Mesothelial cell of epicardium (in vitro differentiated cells): Measurements from ENCODE around the gene OSBPL8. TPM values are rescaled to one million over a fixed set of nuclear protein-coding genes. Genes with fewer than 3 reads are reported as not detected.
"Not testable (repeated sequence)": the region's sequence is repeated elsewhere in the genome, so short reads cannot be mapped to it uniquely, and the experiment has no call there.

Source experiments
- DNase-seq, 2 experiments: peaks; one replicate each; pipeline ENCODE4 v3.0.0; 2021; ENCODE audit warnings: low spot score in 2 of 2; ENCODE audit not compliant: unreplicated experiment in 2 of 2
- H3K27ac Mint-ChIP-seq: 2 replicates; pipeline ENCODE4 v1.8.0; 2021; ENCODE audit warnings: mixed read lengths
- H3K27me3 Mint-ChIP-seq: 2 replicates; pipeline ENCODE4 v1.8.0; 2021; ENCODE audit warnings: low read depth, mixed read lengths
- H3K36me3 Mint-ChIP-seq: 2 replicates; pipeline ENCODE4 v1.8.0; 2021; ENCODE audit warnings: mixed read lengths
- H3K4me1 Mint-ChIP-seq: 2 replicates; pipeline ENCODE4 v1.8.0; 2021; ENCODE audit warnings: mixed read lengths
- H3K4me3 Mint-ChIP-seq: 2 replicates; pipeline ENCODE4 v1.8.0; 2021; ENCODE audit warnings: mild to moderate bottlenecking, moderate library complexity, mixed read lengths
- H3K9me3 Mint-ChIP-seq: 2 replicates; pipeline ENCODE4 v1.8.0; 2021; ENCODE audit warnings: mixed read lengths
- CTCF ChIP-seq: fragments of 200-600 bp; sonication (generic); IDR thresholded peaks from one replicate; pipeline ENCODE4 v1.5.0; 2021; ENCODE audit warnings: antibody characterized with exemption; ENCODE audit not compliant: unreplicated experiment
- total RNA-seq: library from RNA; stranded (reverse); gene quantifications from 3 replicates; pipeline ENCODE4 v1.2.1, GENCODE V29; 2021

The OSBPL8 gene
- total RNA-seq, 1 donor from 2014 or later: 51.5 TPM

GRCh38 chr12:76501390-76501789, 58.2 kb downstream of the OSBPL8 start:
- H3K27ac Mint-ChIP-seq: no peak overlapping the region
- peaks cover 9% of the 10 kb centered on the region for H3K36me3 Mint-ChIP-seq
- DNase-seq: no peak
- peaks cover 3% of the 10 kb centered on the region for H3K9me3 Mint-ChIP-seq
- H3K4me3 Mint-ChIP-seq: no peak overlapping the region
- no peak for TF ChIP-seq CTCF
- H3K27me3 Mint-ChIP-seq: no peaks in the 10 kb centered on the region
- H3K4me1 Mint-ChIP-seq: no peaks in the 10 kb centered on the region

GRCh38 chr12:76499136-76499535, 60.4 kb downstream of the OSBPL8 start:
- H3K36me3 Mint-ChIP-seq: peaks cover 16% of the 10 kb centered on the region
- DNase-seq, H3K4me1 Mint-ChIP-seq, H3K9me3 Mint-ChIP-seq, H3K27me3 Mint-ChIP-seq, H3K4me3 Mint-ChIP-seq, H3K27ac Mint-ChIP-seq: not testable (repeated sequence)

- peaks cover 23% of the 10 kb centered on the region for H3K36me3 Mint-ChIP-seq
- TF ChIP-seq CTCF: no peak
- H3K4me1 Mint-ChIP-seq: no peaks in the 10 kb centered on the region
- H3K27ac Mint-ChIP-seq: no peak overlapping the region
- H3K9me3 Mint-ChIP-seq: peaks cover 27% of the 10 kb centered on the region
- H3K27me3 Mint-ChIP-seq: no peaks in the 10 kb centered on the region
- H3K4me3 Mint-ChIP-seq: no peak overlapping the region
- DNase-seq: no peak
Observed at GRCh38 chr12:76495556-76495955, 64.0 kb downstream of the OSBPL8 start.

- H3K27ac Mint-ChIP-seq: no peak overlapping the region
- H3K4me3 Mint-ChIP-seq: no peak overlapping the region
- H3K27me3 Mint-ChIP-seq: no peaks in the 10 kb centered on the region
- H3K4me1 Mint-ChIP-seq: no peaks in the 10 kb centered on the region
- DNase-seq: no peak
- peaks cover 30% of the 10 kb centered on the region for H3K36me3 Mint-ChIP-seq
- peaks cover 27% of the 10 kb centered on the region for H3K9me3 Mint-ChIP-seq
- TF ChIP-seq CTCF: no peak
Observed at GRCh38 chr12:76491292-76491691, 68.3 kb downstream of the OSBPL8 start.

DNA sequence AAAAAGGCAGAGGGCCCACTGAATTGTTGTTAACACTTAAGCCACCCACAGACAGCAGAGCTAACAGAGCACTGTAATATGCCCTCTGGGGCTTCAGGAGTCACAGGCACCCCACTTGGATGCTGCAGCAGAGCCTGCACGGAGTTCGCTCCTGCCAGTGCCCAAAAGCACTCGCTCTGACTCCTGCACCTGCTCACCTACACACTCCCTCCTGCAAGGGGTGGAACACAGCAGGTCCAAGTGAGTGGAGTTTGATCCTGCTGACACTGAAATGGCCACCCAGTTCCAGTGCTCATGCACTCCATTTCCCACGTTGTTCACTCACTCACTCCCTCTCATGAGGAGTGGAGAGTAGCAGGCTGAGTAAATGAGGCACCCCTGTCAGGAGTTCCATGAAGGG, 68.8 kb downstream of the OSBPL8 start:
- DNase-seq: no peak
- Mint-ChIP-seq H3K27ac (no peak overlapping the region), H3K9me3 (peaks cover 27% of the 10 kb centered on the region), H3K4me3 (no peak overlapping the region), H3K4me1 (no peaks in the 10 kb centered on the region), H3K36me3 (peaks cover 32% of the 10 kb centered on the region), H3K27me3 (no peaks in the 10 kb centered on the region)
- TF ChIP-seq CTCF: no peak

- peaks cover 31% of the 10 kb centered on the region for H3K36me3 Mint-ChIP-seq
- no peak overlapping the region for H3K4me3 Mint-ChIP-seq
- DNase-seq: no peak
- H3K27ac Mint-ChIP-seq: no peak overlapping the region
- peaks cover 27% of the 10 kb centered on the region for H3K9me3 Mint-ChIP-seq
- no peaks in the 10 kb centered on the region for H3K27me3 Mint-ChIP-seq
- no peaks in the 10 kb centered on the region for H3K4me1 Mint-ChIP-seq
- TF ChIP-seq CTCF: no peak
Observed at GRCh38 chr12:76489737-76490136, 69.8 kb downstream of the OSBPL8 start.
